Osteocyte (in vitro differentiated cells): ENCODE results near the gene SACS. TPM values are rescaled to one million over a fixed set of nuclear protein-coding genes. Genes with fewer than 3 reads are reported as not detected.
"Not testable (repeated sequence)": the region's sequence is repeated elsewhere in the genome, so short reads cannot be mapped to it uniquely, and the experiment has no call there.

Experiments used
- DNase-seq: peaks from one replicate; pipeline ENCODE4 v3.0.0; 2021; ENCODE audit warnings: mixed read lengths; ENCODE audit not compliant: unreplicated experiment; ENCODE audit errors: extremely low spot score
- H3K27ac Mint-ChIP-seq: one replicate; pipeline ENCODE4 v1.8.0; 2021; ENCODE audit warnings: mild to moderate bottlenecking, mixed read lengths; ENCODE audit not compliant: unreplicated experiment
- H3K27me3 Mint-ChIP-seq: one replicate; pipeline ENCODE4 v1.8.0; 2021; ENCODE audit warnings: mixed read lengths; ENCODE audit not compliant: unreplicated experiment
- H3K36me3 Mint-ChIP-seq: one replicate; pipeline ENCODE4 v1.8.0; 2021; ENCODE audit warnings: mixed read lengths; ENCODE audit not compliant: unreplicated experiment
- H3K4me1 Mint-ChIP-seq: one replicate; pipeline ENCODE4 v1.8.0; 2021; ENCODE audit warnings: mixed read lengths; ENCODE audit not compliant: unreplicated experiment
- H3K4me3 Mint-ChIP-seq: one replicate; pipeline ENCODE4 v1.8.0; 2021; ENCODE audit warnings: mild to moderate bottlenecking, moderate library complexity, mixed read lengths; ENCODE audit not compliant: unreplicated experiment
- H3K9me3 Mint-ChIP-seq: one replicate; pipeline ENCODE4 v1.8.0; 2021; ENCODE audit warnings: mixed read lengths; ENCODE audit not compliant: unreplicated experiment
- total RNA-seq: library from RNA; stranded (reverse); gene quantifications from 2 replicates; pipeline ENCODE4 v1.2.1, GENCODE V29; 2021
- TF ChIP-seq, protein P1 (sequence below): fragments of 200-600 bp; sonication (generic); IDR thresholded peaks from 2 replicates; pipeline ENCODE4 v1.5.0; 2021; ENCODE audit warnings: antibody characterized with exemption, mild to moderate bottlenecking, moderate library complexity

SACS gene
- total RNA-seq, 1 donor from 2014 or later: 32.1 TPM

GRCh38 chr13:23408026-23408425, 25.5 kb downstream of the SACS start:
- TF ChIP-seq, protein P1, sequence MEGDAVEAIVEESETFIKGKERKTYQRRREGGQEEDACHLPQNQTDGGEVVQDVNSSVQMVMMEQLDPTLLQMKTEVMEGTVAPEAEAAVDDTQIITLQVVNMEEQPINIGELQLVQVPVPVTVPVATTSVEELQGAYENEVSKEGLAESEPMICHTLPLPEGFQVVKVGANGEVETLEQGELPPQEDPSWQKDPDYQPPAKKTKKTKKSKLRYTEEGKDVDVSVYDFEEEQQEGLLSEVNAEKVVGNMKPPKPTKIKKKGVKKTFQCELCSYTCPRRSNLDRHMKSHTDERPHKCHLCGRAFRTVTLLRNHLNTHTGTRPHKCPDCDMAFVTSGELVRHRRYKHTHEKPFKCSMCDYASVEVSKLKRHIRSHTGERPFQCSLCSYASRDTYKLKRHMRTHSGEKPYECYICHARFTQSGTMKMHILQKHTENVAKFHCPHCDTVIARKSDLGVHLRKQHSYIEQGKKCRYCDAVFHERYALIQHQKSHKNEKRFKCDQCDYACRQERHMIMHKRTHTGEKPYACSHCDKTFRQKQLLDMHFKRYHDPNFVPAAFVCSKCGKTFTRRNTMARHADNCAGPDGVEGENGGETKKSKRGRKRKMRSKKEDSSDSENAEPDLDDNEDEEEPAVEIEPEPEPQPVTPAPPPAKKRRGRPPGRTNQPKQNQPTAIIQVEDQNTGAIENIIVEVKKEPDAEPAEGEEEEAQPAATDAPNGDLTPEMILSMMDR: no peak
- Mint-ChIP-seq H3K27me3 (no peaks in the 10 kb centered on the region), H3K4me3 (no peak overlapping the region), H3K27ac (no peak overlapping the region), H3K9me3 (peaks cover 22% of the 10 kb centered on the region), H3K36me3 (peaks cover 21% of the 10 kb centered on the region), H3K4me1 (no peaks in the 10 kb centered on the region)
- DNase-seq: peak; percentile 56

DNA sequence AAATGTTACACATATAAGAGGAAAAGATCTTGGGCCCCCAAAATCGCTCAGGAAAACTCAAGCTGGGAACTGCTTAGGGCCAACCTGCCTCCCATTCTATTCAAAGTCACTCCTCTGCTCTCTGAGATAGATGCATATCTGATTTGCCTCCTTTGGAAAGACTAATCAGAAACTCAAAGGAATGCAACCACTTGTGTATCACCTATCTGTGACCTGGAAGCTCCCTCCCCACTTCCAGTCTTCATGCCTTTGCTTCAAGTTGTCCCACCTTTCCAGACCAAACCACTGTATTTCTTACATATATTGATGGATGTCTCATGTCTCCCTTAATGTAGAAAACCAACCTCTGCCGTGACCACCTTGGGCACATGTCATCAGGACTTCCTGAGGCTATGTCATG, 32.3 kb downstream of the SACS start:
- Mint-ChIP-seq H3K9me3 (peaks cover 22% of the 10 kb centered on the region), H3K36me3 (peaks cover 11% of the 10 kb centered on the region)
- not testable (repeated sequence) for H3K4me3 Mint-ChIP-seq

GRCh38 chr13:23399347-23399746, 34.2 kb downstream of the SACS start:
- TF ChIP-seq, protein P1: no peak
- Mint-ChIP-seq H3K27ac (no peak overlapping the region), H3K4me1 (no peaks in the 10 kb centered on the region), H3K9me3 (peaks cover 10% of the 10 kb centered on the region), H3K27me3 (no peaks in the 10 kb centered on the region), H3K4me3 (no peak overlapping the region), H3K36me3 (peaks cover 9% of the 10 kb centered on the region)
- DNase-seq: no peak

More for the DNA sequence above, 32.3 kb downstream of the SACS start:
- not testable (repeated sequence) for H3K27ac Mint-ChIP-seq, DNase-seq, H3K4me1 Mint-ChIP-seq, H3K27me3 Mint-ChIP-seq

DNA sequence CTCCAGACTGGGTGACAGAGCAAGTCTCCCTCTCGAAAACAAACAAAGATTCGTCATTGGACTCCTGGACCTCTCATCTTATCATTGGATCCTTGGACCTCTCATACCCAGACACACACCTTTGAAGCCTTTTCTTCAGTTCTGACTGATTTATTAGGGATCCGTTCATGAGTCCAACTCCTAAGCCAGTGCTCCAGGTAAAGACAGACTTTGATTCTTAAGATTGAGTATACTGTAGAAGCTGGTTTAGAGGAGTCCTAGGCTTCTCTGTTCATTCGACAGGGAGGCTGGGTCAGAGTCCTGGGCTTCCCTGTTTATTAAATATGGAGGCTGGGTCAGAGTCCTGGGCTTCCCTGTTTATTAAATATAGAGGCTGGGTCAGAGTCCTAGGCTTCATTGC, 38.7 kb downstream of the SACS start:
- H3K36me3 Mint-ChIP-seq: no peaks in the 10 kb centered on the region
- no peak overlapping the region for H3K4me3 Mint-ChIP-seq
- TF ChIP-seq, protein P1: no peak
- no peak overlapping the region for H3K27ac Mint-ChIP-seq
- H3K4me1 Mint-ChIP-seq: no peaks in the 10 kb centered on the region
- no peaks in the 10 kb centered on the region for H3K27me3 Mint-ChIP-seq
- H3K9me3 Mint-ChIP-seq: no peaks in the 10 kb centered on the region
- DNase-seq: no peak

DNA sequence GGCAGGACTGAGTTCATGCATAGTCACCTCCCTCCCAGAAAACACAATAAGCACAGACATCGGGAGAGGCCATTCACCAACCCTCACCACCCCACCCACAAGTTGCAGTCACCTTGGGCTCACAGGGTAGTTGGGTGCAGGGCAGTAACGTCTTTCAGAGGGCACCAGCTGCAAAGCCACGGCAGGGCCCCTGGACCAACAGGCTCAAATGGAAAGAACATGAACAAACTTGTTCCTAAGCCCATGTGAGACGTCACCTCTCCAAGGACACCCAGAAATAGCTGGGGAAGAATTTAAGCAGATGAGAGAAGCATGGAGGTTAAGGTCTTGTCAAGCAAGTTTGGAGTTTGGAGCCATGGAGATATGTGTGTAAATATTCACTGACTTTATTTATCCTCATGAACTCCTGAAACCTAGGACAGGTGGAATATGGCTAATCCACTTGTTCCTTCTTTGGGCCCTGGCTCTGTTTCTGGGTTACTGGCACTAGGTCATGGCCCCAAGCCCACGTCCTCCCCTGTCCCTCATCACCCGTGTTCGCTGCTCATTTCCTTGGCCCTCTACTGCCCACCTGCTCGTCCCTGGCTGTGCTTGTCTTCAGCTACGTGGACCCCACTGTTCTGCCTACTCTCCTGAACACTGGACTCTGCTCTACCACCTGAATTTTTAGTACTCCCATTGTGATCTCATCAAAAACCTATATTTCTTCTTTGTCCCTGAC, 40.4 kb downstream of the SACS start:
- Mint-ChIP-seq H3K27ac (no peak overlapping the region), H3K4me3 (no peak overlapping the region)

More for the DNA sequence above, 40.4 kb downstream of the SACS start:
- H3K9me3 Mint-ChIP-seq: no peaks in the 10 kb centered on the region
- DNase-seq: no peak
- H3K4me1 Mint-ChIP-seq: no peaks in the 10 kb centered on the region
- no peaks in the 10 kb centered on the region for H3K27me3 Mint-ChIP-seq
- H3K36me3 Mint-ChIP-seq: no peaks in the 10 kb centered on the region
- TF ChIP-seq, protein P1: no peak
